Prostate gland (tissue), 2 donors: ENCODE results near the gene CEP63. TPM values are rescaled to one million over a fixed set of nuclear protein-coding genes. Genes with fewer than 3 reads are reported as not detected.

Experiments used
- DNase-seq: peaks from one replicate; pipeline ENCODE4 v3.0.0-alpha.2; 2019; ENCODE audit warnings: low spot score
- H3K27ac ChIP-seq, 2 donors: fragments of 200-600 bp; sonication (generic); 2 replicates each; pipeline ENCODE4 v1.5.1; 2017 to 2019
- H3K27me3 ChIP-seq: fragments of 200-600 bp; sonication (generic); replicated peaks from 2 replicates; pipeline ENCODE4 v1.5.1; 2019; ENCODE audit not compliant: insufficient read depth
- H3K36me3 ChIP-seq, 2 donors: fragments of 200-600 bp; sonication (generic); 1 replicate in 1 of 2; 2 replicates in 1 of 2; pipeline versions ENCODE4 v1.5.1 to v1.8.1; 2017 to 2019
- H3K4me1 ChIP-seq: fragments of 200-600 bp; sonication (generic); replicated peaks from 2 replicates; pipeline ENCODE4 v1.5.1; 2019
- H3K4me3 ChIP-seq, 2 donors: fragments of 200-600 bp; sonication (generic); 2 replicates each; pipeline ENCODE4 v1.5.1; 2017 to 2019
- H3K9me3 ChIP-seq: fragments of 200-600 bp; sonication (generic); 2 replicates; pipeline ENCODE4 v1.5.1; 2017
- POLR2A ChIP-seq: fragments of 450-650 bp; IDR thresholded peaks from one replicate; pipeline ENCODE4 v1.6.1; 2016; ENCODE audit warnings: antibody characterized with exemption, mild to moderate bottlenecking
- POLR2AphosphoS5 ChIP-seq: sonication (generic); formaldehyde crosslinking; IDR thresholded peaks from one replicate; pipeline ENCODE4 v1.6.1; 2017; ENCODE audit warnings: antibody characterized with exemption
- WGBS: methylation state at CpG from one replicate; pipeline ENCODE4 v1.1.5; 2018; 5-methylcytosine and 5-hydroxymethylcytosine counted together
- intact Hi-C: fragments of 100-400 bp; cut with DNase I; formaldehyde crosslinking; loops from one replicate; pipeline ENCODE4 v1.14.2; 2022
- total RNA-seq, 2 donors: library from RNA; depleted of rRNA; stranded (reverse); fragments of >200 nt; gene quantifications; one replicate each; pipeline ENCODE4 v1.1.0, GENCODE V29; 2016
- TF ChIP-seq, protein P1 (sequence below), 4 experiments: fragments of 200-600 bp in 2 of 4; fragments of 450-650 bp in 2 of 4; sonication (generic) in 2 of 4; IDR thresholded peaks; 1 replicate in 3 of 4; 2 replicates in 1 of 4; pipeline ENCODE4 v1.5.1; 2016 to 2019; ENCODE audit warnings: antibody characterized with exemption in 4 of 4, mild to moderate bottlenecking in 2 of 4, moderate library complexity in 2 of 4

The CEP63 gene
- total RNA-seq, 2 donors from 2014 or later: 35.2 to 60.1 TPM

DNA sequence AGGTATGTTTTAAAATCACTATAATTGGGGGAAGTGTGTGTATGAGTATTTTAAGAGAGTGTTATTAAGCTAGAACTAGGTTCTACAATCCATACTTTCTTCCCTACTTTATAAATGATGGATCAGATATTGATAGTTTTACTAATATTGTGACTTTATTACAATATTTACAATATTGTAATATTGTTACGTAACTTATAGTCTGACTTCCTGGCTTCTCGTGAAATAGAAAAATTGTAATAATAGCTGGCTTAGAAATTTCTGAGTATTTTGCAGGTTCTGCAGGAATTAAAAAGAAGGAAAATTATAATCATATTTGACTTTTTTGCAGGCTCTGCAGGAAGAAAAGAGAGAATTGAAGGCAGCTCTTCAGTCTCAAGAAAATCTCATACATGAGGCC, 60.0 kb downstream of the CEP63 start:
- 89% methylated on average over 2 of the region's 2 CpGs for WGBS

DNA sequence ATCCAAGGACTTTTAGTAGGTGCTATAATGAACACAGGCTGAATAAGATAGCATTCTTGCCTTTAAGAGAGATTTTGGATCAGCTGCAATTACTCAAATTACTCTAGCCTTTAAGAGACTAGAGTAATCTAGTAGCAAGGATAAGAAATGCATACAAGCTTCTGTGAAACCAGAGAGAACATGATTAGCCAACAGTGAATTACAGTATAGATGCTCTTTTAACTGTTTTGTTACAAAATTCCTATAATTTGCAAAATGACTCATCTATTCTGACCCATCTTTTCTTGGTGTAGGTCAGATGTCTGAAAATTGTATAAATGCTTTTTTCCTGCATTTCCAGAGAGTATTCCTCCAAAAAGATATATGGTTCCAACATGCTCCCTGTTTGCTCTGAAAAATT, 66.9 kb downstream of the CEP63 start:
- no peak overlapping the region for H3K4me3 ChIP-seq
- TF ChIP-seq POLR2A: no peak
- TF ChIP-seq POLR2AphosphoS5: no peak
- intact Hi-C loops: no loop called here
- no peak overlapping the region for H3K27ac ChIP-seq
- H3K36me3 ChIP-seq: no peaks in the 10 kb centered on the region
- no peaks in the 10 kb centered on the region for H3K9me3 ChIP-seq
- no peak for DNase-seq
- no peaks in the 10 kb centered on the region for H3K4me1 ChIP-seq
- no peaks in the 10 kb centered on the region for H3K27me3 ChIP-seq

More for the DNA sequence above, 60.0 kb downstream of the CEP63 start:
- Histone ChIP-seq H3K27ac (no peak overlapping the region), H3K27me3 (no peaks in the 10 kb centered on the region), H3K36me3 (peaks cover 0 to 4% of the 10 kb centered on the region in 2 donors), H3K9me3 (no peaks in the 10 kb centered on the region), H3K4me3 (no peak overlapping the region), H3K4me1 (no peaks in the 10 kb centered on the region)
- no peak for DNase-seq
- TF ChIP-seq POLR2AphosphoS5 (no peak), POLR2A (no peak)
- TF ChIP-seq, protein P1, sequence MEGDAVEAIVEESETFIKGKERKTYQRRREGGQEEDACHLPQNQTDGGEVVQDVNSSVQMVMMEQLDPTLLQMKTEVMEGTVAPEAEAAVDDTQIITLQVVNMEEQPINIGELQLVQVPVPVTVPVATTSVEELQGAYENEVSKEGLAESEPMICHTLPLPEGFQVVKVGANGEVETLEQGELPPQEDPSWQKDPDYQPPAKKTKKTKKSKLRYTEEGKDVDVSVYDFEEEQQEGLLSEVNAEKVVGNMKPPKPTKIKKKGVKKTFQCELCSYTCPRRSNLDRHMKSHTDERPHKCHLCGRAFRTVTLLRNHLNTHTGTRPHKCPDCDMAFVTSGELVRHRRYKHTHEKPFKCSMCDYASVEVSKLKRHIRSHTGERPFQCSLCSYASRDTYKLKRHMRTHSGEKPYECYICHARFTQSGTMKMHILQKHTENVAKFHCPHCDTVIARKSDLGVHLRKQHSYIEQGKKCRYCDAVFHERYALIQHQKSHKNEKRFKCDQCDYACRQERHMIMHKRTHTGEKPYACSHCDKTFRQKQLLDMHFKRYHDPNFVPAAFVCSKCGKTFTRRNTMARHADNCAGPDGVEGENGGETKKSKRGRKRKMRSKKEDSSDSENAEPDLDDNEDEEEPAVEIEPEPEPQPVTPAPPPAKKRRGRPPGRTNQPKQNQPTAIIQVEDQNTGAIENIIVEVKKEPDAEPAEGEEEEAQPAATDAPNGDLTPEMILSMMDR (IDR thresholded peaks at IDR 0.05): no peak
- intact Hi-C loops: no loop called here

DNA sequence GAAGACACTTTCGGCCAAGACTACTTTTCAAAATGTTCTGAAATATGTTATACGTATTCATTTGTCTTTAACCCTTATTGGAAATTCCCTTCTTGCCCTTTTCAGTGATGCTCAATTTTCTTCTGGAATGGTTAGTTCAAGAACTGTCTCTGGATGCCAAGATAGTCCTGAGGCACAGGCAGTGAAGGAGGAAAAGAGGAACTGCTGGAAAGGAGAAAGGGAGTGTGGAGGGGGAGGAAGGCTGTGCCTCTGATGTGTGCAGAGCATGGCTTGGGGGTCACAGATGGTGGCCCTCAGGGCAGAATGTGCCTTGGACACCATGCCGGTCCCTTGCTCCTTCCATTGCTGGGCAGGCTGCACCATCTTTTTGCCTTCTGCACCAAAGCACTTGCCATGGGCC, 73.7 kb downstream of the CEP63 start:
- H3K4me3 ChIP-seq: no peak overlapping the region
- no peak overlapping the region for H3K27ac ChIP-seq
- no peaks in the 10 kb centered on the region for H3K27me3 ChIP-seq
- no peaks in the 10 kb centered on the region for H3K4me1 ChIP-seq
- H3K36me3 ChIP-seq: peaks cover 0 to 3% of the 10 kb centered on the region in 2 donors
- H3K9me3 ChIP-seq: no peaks in the 10 kb centered on the region
- TF ChIP-seq, protein P1 (IDR thresholded peaks at IDR 0.05): no peak
- TF ChIP-seq POLR2A (no peak), POLR2AphosphoS5 (no peak)
- DNase-seq: no peak
- WGBS: 100% methylated on average over 3 of the region's 3 CpGs
- intact Hi-C loops: no loop called here

GRCh38 chr3:134562055-134562454, 76.2 kb downstream of the CEP63 start:
- Histone ChIP-seq H3K4me3 (no peak overlapping the region), H3K27ac (no peak overlapping the region), H3K27me3 (no peaks in the 10 kb centered on the region), H3K36me3 (peaks cover 0 to 3% of the 10 kb centered on the region in 2 donors), H3K9me3 (no peaks in the 10 kb centered on the region), H3K4me1 (no peaks in the 10 kb centered on the region)
- 86% methylated on average over 4 of the region's 4 CpGs for WGBS
- no peak for DNase-seq
- intact Hi-C loops: no loop called here
- TF ChIP-seq POLR2AphosphoS5 (no peak), POLR2A (no peak)
- TF ChIP-seq, protein P1 (IDR thresholded peaks at IDR 0.05): no peak

GRCh38 chr3:134563601-134564000, 77.7 kb downstream of the CEP63 start:
- TF ChIP-seq POLR2A (no peak), POLR2AphosphoS5 (no peak)
- TF ChIP-seq, protein P1 (IDR thresholded peaks at IDR 0.05): no peak
- Histone ChIP-seq H3K4me1 (no peaks in the 10 kb centered on the region), H3K36me3 (peaks cover 0 to 3% of the 10 kb centered on the region in 2 donors), H3K9me3 (no peaks in the 10 kb centered on the region), H3K4me3 (no peak overlapping the region), H3K27me3 (no peaks in the 10 kb centered on the region), H3K27ac (no peak overlapping the region)
- DNase-seq: no peak
- intact Hi-C loops: no loop called here
- WGBS: 87% methylated on average over 6 of the region's 6 CpGs
